NCI-H526 treated with DMSO at 0.1 percent for 48 hours (cell line): ENCODE results near the gene PIK3AP1.

Experiments used
- DNase-seq: peaks from one replicate; lab custom pipeline; 2025; lab: John Stamatoyannopoulos, UW

PIK3AP1 gene

GRCh38 chr10:96672481-96673175, 47.7 kb downstream of the PIK3AP1 start:
- DNase-seq: no peak

- no peak for DNase-seq
Observed at GRCh38 chr10:96671211-96671890, 49.0 kb downstream of the PIK3AP1 start.

DNA sequence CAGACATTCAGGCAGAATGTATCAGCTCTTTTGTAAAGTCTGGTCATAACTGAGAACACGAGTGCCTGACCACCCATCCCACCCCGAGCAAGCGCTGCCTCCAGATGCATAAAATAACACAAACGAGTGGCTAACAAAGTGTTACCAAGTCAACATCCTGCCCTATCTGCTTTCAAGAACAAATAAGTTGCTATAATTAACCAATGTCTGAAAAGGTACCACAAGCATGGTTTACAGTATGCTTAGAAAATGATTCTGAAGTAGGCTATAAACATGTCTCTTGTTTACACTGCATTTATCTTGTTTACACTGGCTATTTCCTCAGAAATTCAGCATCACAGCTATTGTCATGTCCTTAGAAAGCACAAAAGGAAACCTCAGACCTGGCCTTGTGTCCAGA, 49.5 kb downstream of the PIK3AP1 start:
- no peak for DNase-seq

DNA sequence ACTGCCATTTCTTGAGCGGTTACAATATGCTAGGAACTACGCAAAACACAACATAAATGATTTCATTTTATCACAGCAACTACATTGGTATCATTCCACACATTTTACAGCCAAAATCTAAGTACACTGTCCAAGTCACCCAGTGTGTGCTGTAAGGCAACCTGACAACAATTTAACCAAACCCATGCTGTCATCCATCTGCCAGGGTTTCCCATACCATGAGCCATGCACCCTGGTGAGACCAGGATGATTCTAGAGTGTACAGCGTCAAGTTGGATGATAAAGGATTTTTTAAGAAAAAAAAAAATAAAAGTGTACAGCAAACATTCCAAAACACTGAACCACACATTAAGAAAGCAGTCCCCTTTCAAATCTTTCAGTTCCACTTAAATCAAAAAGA, 52.9 kb downstream of the PIK3AP1 start:
- DNase-seq: no peak

DNA sequence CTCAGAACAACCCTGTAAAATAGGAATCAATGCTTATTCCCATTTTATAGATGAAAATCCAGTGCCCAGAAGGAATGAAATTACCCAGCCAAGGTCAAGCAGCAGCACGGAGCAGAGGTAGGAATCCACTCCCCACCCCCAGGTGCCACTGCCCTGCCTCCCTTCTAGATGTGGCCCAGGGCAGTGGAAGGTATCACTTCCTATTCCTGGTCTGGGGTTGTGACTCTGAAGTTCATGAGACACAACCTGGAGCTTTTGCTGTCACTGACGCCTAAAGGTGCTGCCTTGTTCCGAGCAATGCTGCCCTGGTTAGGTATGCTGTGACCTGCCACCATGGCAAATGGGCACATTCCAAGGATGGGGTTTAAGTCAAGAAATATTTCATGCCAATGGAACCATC, 53.6 kb downstream of the PIK3AP1 start:
- DNase-seq: no peak

- no peak for DNase-seq
Observed at GRCh38 chr10:96665306-96665705, 55.0 kb downstream of the PIK3AP1 start.

DNA sequence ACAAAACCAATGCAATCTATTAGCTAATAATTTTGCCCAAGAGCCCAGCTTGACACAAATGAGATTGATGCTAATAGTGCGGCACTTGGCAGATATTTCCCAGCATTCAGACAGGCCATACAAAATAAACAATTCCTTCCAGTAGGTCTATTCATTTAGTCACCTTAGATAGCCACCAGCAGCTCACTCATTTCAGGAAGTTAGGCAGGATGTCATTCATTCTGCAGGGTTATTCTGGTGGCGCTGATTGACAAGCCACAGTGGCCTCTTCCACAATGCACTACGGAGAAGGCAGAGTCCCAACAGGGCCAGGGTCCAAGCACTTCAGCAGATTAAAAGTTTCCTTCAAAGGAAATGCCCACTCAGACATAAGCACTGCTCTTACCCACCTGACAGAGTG, 55.8 kb downstream of the PIK3AP1 start:
- no peak for DNase-seq

DNA sequence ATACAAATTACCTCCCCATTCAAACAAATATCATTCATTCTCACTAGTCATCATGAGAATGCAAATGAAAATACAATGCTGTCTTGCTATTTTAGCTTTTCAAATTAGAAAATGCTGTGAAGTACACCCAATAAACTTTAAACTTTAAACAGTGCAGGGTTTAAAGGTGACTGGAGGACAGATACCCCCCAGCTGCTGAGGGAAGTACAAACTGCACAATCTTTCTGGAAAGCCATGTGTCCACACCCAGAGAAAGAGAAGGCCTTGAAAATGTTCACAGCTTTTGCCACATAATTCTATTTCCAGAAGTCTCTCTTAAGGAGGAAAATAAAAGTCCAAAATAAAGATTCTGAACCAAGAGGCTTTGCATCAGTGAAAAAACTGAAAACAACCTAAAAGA, 56.5 kb downstream of the PIK3AP1 start:
- DNase-seq: no peak

GRCh38 chr10:96661632-96662031, 58.7 kb downstream of the PIK3AP1 start:
- no peak for DNase-seq

DNA sequence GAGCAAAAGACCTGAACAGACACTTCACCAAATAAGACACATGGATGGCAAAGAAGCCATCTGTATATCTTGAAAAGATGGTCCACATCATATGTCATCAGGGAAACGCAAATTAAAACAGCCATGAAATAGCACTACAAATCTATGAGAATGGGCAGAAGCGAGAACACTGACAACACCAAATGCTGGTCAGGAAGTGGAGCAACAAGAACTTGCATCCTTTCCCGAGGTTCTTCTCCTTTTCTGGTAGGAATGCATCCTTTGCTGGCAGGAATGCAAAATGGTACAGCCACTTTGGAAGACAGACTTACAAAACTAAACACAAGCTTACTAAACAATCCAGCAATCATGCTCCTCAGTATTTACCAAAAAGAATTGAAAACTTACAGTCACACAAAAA, 60.0 kb downstream of the PIK3AP1 start:
- no peak for DNase-seq

DNA sequence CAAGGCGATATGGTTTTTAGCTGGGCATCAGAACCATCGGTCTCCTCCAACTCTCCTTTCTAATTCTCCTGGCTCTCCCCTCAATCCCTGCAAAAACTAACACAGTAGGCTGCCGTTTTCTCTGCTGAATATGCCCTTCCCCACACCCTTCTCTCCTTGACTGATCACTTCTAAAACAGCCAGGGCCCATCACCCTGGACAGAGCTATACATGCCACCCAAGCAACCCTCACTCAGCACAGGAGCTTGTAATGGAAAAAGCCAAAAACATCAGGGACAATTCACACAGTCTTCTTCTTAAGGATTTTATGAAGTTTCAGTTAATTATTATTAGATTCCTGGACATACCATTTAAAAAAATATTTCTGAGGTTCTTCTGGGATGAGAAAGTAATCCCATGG, 61.5 kb downstream of the PIK3AP1 start:
- no peak for DNase-seq

GRCh38 chr10:96657385-96657784, 62.9 kb downstream of the PIK3AP1 start:
- DNase-seq: no peak

- no peak for DNase-seq
Observed at GRCh38 chr10:96656839-96657238, 63.5 kb downstream of the PIK3AP1 start.

DNA sequence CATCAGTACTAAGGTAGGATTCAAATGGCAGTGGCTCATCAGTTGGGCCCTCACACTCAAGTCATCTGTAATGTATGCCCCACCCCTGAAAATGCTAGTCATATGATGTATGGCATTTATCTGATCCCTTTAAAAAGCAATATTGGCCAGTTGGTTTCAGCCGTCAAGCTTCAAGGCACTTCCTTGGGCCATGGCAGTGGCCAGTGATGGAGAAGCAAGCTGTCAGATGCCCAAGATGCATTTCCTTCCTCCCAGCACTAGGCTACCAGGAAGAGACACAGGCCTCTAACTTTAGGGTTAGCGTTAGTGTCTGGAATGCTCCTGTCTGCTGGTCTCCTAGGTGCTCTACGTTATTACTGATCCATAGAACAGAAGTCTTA, 64.1 kb downstream of the PIK3AP1 start:
- no peak for DNase-seq

GRCh38 chr10:96655461-96656197, 64.7 kb downstream of the PIK3AP1 start:
- no peak for DNase-seq

DNA sequence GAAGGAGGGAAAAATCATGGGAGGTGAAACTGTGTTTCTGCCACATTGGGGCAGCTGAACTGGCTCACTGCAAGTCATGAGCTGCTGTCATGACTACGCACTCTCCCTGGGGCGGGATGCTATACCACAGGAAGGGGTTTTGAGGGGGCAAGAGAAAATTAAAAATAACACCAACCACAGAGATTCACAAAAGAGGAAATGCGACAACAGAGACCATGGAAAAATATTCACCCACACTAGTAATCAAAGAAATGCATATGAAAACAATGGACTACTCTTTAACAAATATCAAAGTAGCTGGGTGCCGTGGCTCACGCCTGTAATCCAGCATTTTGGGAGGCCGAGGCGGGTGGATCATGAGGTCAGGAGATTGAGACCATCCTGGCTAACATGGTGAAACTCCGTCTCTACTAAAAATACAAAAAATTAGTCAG, 68.3 kb downstream of the PIK3AP1 start:
- DNase-seq: no peak

GRCh38 chr10:96650958-96651357, 69.4 kb downstream of the PIK3AP1 start:
- no peak for DNase-seq

GRCh38 chr10:96648297-96648696, 72.0 kb downstream of the PIK3AP1 start:
- no peak for DNase-seq

DNA sequence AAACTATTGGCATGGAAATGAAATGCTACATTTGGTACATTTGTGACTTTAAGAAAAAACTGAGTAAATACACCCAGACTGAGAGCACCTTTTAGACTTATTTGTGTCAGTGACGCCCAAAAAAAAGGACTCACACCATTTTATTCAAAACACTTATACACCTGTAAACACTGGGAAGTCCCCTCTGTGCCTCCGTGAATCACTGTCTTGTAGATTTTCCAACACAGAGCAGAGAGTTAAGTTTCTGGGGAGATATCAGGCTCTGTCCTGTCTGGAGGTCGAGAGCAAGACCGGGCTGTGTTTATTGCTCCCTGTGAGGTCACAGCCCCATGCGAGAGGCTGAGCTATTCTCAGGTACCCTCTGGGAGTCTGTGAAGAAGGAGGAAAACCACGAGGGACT, 72.8 kb downstream of the PIK3AP1 start:
- DNase-seq: no peak

DNA sequence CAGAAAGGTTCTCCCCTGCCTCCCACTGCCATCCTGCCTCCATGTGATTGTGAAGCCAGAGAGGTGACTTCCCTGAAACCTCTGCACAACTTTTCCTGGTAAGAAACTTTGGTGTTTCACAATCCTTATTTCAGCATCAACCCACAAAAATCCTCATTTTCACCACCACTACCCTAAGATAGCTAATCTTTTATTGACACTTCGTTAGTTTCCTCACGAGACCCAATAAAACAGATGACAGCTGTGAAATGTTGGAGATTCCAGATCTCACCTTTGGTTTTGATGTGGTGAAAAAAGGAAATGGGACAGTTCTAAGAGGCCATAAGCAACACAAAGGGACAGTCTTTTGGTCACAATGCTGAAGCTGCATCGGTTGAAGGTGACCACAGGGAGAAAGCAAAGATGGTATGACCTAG, 73.6 kb downstream of the PIK3AP1 start:
- DNase-seq: no peak

GRCh38 chr10:96646301-96646700, 74.0 kb downstream of the PIK3AP1 start:
- DNase-seq: no peak

- no peak for DNase-seq
Observed at GRCh38 chr10:96645191-96645721, 75.1 kb downstream of the PIK3AP1 start.

DNA sequence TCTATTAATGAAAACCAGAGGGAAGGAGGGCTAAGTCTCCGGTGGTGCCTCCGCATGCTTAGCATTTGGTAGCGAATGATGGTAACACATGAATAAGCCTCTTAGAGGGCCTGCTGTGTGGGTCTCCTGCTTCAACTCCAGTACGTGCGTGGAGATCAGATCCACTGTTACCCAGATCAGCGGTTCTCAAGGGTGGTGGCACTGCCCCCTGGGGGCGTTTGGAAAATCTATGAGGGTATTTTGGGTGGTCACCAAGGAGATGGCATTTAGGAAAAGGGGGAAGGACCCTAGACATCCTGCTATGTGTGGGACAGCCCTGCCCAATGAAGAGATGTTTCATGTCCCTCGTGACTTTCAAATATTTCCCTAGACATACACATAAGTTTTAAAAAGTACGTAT, 76.4 kb downstream of the PIK3AP1 start:
- DNase-seq: no peak
